Activated CD8-positive, alpha-beta memory T cell treated with anti-CD3 and anti-CD28 coated beads for 24 hours (primary cell): ENCODE data around the gene HBEGF.

Experiments
- DNase-seq: peaks from one replicate; pipeline ENCODE4 v3.0.0-alpha.2; 2020

Gene HBEGF

DNA sequence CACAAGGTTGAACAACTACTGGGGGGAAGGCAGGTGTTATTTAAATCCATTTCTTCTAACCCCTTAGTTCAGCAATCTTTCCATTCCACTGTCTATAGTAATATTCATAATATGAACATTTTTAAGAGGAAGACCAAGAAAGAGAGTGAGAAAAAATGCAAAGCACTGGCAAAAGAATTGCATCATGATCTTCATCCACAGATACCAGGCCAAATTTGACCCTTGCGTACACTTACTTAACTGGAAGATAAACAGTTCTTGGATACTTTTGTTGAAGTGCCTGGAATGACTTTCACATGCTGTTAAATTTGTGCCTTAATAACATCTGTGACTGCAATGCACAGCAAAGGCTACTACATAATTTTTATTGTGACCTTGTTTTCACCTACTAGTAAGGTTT lies 45.3 kb downstream of the HBEGF start:
- DNase-seq = no peak

DNA sequence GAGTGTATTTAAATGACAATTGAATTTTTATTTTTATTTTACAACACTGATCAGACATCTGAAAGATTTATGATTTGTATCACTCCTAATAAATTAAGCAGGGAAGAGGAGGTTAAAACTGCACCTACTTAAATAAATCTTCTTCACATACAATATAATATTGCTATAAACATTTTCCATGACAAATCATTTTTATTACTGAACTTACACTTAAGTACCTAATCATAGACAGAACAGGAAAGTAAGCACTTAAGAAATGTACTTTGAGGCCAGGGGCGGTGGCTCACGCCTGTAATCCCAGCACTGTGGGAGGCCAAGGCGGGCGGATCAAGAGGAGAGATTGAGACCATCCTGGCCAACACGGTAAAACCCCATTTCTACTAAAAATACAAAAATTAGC lies 47.3 kb downstream of the HBEGF start:
- no peak for DNase-seq

DNA sequence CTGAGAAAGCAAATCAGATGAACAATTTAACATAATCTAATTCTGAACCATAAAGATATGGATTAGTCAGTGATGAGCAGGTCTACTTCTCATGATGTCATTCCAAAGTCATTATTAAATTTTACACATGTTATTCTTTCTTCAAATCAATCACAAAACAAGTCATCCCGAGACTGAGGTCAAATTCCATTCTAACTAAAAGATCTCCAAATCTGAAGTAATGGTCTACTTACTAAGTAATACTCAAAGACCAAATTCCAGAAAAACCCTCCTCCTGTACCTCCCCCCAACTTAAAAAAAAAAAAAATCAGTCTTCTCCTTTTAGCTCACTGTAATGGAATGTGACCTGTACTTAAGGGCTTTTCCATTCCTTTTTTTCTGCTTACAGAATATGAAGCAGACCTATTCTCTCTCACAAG lies 48.2 kb downstream of the HBEGF start:
- no peak for DNase-seq

DNA sequence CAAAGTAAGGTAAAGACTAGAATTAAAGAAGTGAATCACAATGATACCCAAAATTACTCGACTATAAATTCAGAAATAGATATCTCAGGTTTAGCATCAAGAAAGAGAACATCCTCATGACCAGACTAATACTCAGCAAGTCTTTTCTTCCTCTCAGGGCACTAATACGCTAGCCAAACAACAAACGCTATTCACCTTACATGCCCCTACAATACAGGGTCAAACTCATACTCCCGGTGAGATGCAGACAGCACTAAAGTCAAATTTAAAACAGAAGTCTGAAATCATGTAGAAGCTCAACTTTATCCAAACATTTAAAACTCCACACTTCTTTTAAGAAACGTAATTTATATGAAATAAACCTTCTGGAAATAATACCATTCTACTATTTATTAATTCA lies 49.1 kb downstream of the HBEGF start:
- no peak for DNase-seq

DNA sequence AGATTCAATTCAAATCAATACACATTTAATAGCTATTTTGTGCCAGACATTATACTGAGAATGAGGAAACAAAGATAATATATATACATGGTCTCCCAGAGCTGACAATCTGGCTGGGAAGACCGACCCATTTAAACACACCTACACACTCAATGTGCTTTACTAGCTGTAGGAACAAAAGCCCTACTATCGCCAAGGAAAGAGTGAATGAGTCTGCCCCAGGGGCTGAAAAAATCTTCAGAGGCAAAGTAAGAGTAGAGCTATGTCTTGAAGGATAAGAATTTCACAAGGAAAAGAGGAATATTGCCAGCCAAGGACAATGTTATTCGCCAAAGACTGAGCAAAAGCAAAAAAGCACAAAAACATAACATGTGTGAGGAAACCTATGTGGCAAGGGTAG lies 50.1 kb downstream of the HBEGF start:
- DNase-seq = no peak

DNA sequence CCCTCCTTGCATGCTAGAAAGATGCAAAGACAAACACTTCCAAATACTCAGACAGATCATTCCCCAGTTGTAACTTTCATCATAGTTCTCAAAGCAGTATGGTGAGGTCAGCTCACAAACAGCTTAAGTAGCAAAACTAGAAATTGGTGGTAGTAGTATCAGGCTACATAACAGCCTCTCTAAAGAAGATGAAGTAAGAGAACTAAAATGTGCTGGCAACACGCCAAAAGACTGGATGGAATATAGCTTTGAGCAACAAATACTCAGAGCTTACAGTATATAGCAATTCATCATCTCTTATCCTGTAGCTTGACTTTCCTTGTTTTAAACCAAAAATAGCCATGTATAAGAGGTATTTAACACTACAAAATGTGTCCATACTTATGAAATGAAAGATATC lies 51.0 kb downstream of the HBEGF start:
- DNase-seq = no peak

DNA sequence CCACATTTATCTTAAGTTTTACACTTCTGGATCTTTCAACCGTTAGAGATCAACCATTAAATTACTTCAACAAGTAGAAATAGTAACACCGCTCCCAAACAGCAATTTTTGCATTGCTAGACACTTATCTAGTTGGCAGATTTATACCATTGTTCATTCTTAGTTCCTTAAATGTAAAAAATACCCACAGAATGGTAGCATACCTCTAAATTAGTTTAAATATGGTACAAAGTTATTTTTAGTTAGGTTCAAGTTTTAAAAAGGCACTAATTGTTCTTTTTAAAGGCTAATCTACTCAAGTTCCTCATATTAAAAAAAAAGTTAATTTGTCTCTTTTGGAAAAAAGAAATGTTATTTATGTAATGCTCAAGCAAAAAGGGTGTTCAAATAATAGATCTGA lies 51.6 kb downstream of the HBEGF start:
- DNase-seq = no peak

DNA sequence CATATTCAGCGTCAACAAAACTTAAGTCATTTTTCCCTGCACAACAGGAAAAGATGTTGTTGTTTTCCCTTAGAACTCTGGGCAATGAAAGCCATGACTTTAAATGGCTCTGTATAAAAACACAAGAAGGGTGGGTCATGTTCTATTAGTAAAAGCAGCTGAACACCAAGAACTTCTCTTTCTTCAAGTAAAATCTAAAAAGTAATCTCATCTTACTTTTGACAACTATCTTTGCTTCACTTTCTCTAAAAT lies 52.6 kb downstream of the HBEGF start:
- no peak for DNase-seq

DNA sequence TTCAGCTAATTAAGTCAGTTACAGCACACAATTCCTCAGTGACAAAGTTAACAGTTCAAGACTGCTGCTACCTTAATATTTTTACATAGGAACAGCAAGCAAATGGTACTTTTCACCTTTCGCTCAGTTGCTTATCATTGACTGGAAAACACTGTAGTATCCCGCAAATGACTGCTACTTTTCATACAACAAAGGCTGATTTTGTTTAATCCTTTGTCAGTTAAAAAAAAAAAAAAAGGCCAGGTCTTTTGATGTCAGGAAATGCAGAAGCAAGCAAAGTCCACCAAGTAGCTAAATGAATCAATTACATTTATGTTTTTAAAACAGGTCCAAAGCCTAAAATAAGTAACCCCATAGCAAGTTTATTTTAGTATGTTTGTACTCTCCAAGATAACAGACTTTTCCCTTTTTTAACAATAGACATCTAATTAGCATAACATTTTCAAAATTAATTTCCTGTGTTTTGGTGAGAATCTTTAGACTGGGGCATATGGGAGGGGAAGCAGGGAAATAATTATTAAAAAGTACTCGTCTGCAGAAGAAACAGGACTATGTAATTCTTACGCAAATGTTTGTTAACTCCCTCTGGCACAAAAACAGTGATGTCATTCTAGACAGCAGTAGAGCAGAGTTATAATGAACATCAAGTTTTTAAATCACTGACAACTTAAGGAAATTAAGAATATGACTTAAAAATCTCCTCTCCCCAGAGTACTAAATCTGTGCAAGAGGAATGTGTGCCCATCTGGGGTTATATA lies 53.1 kb downstream of the HBEGF start:
- DNase-seq = no peak

DNA sequence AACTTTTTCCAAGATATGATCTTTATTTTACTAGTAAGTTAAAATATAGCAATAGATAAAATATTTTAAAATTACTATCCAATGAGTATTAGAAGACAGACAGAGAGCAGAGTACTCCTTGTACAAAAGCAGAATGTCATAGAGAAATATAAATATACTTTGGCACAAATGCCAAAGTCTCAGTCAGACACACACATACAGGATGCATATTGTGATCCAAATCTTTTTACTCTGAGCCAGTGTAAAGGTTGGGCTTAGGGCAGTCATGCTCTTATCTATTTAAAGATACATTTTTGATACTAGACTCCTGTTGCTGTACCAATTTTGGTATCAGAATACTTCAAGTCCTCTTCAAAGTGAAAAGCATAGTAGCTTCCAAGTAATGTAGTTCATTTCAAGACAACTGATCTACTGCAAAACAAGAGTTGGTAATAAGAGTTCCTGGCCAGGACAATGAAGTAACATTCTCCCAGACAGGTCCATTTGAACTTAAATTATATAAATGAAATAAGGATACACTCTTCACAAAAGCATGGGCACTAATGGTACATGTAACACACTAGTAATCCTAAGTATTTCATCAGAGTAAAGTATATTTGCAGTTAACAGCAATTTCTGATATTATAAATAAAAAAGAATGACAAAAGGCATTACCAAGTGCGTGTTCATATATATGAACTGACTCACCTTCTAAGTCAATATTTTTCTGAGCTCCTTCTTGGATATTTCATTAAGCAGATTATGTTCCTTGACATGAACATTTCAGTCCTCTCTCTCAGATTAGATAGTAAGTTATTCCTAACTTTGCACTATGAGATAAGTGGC lies 54.0 kb downstream of the HBEGF start:
- DNase-seq = no peak

DNA sequence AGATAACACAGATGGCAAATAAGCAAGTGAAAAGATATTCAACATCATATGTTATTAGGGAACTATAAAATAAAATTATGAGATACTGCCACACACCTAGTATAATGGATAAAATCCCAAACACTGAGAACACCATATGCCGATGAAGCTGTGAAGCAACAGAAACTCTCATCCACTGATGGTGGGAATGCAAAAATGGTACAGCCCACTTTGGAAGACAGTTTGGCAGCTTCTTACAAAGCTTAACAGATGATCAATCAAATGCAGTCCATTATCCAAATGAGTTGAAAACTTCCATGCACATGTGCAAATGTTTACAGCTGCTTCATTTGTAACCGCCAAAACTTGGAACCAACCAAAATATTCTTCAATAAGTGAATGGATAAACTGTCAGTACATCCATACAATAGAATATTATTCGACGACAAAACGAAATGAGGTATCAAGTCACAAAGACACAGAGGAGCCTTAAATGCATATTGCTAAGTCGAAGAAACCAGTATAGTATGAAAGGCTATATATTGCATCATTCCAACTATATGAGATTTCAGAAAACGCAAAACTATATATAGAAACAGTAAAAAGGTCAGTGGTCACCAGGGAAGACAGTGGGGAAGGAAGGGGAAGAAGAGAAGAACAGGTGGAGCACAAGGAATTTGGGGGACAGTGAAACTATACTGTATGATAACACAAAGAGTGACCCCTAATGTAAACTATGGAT lies 58.4 kb downstream of the HBEGF start:
- no peak for DNase-seq

DNA sequence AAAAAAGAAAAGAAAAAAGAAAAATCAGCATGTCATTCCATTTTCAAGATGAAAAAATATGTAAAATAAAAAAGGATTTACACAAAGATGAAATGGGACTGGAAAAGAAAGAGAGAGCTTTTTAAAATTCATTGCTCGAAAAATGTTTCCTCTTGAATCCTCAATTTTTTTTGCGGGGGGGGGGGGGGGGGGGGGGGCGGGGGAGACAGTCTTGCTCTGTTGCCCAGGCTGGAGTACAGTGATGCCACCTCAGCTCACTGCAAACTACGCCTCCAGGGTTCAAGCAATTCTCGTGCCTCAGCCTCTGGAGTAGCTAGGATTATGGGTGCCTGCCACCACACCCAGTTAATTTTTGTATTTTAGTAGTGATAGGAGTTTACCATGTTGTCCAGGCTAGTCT lies 60.0 kb downstream of the HBEGF start:
- no peak for DNase-seq

DNA sequence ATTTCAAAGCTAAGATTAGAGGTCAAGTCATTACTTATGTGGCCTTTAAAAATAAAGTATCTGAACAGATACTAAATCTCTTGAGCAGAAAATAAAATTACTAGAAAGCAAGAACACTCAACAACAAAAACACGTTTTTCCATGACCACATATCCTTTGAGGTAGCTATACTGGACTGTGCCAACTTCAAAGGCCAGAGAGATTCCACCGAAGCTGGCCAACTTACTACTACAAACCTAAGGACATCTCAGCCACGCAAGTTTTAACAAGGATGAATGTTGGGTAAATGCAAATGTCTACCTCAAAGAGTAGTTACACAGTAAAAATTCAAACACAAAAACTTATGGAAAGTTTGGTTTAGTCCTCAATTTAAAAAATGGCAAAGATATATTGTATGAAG lies 62.4 kb downstream of the HBEGF start:
- DNase-seq = no peak
